K562 (cell line): ENCODE measurements around the gene MED31.

Experiments used
- ERF ChIP-seq: fragments of 450-650 bp; formaldehyde crosslinking; IDR thresholded peaks from 2 replicates; pipeline ENCODE4 v1.4.0; 2020; ENCODE audit warnings: mild to moderate bottlenecking, mixed read lengths
- PTRF ChIP-seq: fragments of 450-650 bp; IDR thresholded peaks from 2 replicates; pipeline ENCODE4 v1.6.1; 2016; ENCODE audit warnings: mild to moderate bottlenecking, missing genetic modification characterization, missing compliant biosample characterization
- TBP ChIP-seq: optimal IDR thresholded peaks from 2 replicates; pipeline ENCODE3; 2011; ENCODE audit warnings: low read depth, low read length, improper control_type of control experiment
- TF ChIP-seq, protein P1 (sequence below), 3 experiments: IDR thresholded peaks in 2 of 3; conservative IDR thresholded peaks in 1 of 3; 2 replicates each; pipeline ENCODE4 v1.5.1; 2011 to 2012; ENCODE audit warnings: low read length in 3 of 3, mild to moderate bottlenecking in 3 of 3, control low read depth in 2 of 3, improper control_type of control experiment in 1 of 3, inconsistent platforms in 1 of 3, low read depth in 1 of 3, mixed read lengths in 1 of 3, moderate library complexity in 1 of 3; ENCODE audit not compliant: insufficient read depth in 2 of 3

DNA sequence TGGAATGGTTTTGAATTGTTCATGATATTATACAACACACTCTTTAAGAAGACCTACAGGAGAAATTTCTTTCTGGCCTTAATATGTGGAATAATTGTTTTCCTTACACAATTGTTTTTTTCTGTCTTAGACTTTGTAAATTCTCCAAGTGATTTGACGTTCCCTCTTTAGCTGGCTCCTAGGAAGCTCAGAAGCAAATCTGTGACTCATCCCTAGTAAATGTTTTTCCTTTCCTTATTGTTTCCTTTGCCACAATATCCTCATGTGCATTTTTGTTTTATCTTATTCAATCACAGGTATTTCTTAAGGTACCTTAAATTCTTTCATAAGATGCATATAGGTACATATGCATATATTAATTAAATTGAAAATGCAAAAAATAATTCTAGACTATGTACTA, 24.4 kb downstream of the MED31 start:
- no peak for TF ChIP-seq PTRF (tag)
- TF ChIP-seq TBP, result no peak
- TF ChIP-seq, protein P1, sequence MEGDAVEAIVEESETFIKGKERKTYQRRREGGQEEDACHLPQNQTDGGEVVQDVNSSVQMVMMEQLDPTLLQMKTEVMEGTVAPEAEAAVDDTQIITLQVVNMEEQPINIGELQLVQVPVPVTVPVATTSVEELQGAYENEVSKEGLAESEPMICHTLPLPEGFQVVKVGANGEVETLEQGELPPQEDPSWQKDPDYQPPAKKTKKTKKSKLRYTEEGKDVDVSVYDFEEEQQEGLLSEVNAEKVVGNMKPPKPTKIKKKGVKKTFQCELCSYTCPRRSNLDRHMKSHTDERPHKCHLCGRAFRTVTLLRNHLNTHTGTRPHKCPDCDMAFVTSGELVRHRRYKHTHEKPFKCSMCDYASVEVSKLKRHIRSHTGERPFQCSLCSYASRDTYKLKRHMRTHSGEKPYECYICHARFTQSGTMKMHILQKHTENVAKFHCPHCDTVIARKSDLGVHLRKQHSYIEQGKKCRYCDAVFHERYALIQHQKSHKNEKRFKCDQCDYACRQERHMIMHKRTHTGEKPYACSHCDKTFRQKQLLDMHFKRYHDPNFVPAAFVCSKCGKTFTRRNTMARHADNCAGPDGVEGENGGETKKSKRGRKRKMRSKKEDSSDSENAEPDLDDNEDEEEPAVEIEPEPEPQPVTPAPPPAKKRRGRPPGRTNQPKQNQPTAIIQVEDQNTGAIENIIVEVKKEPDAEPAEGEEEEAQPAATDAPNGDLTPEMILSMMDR (IDR thresholded peaks at IDR 0.05 in 2 of 3, conservative IDR thresholded peaks at IDR 0.05 in 1 of 3; ENCODE audit: insufficient read depth in 2 of 3, low read depth in 1 of 3, low read length in 3 of 3), result no peak
- TF ChIP-seq ERF, result no peak
